Tibial nerve (tissue), 4 donors: Measurements from ENCODE around the gene TINAG. TPM values are rescaled to one million over a fixed set of nuclear protein-coding genes. Genes with fewer than 3 reads are reported as not detected.
A peak's percentile ranks its signal among the peaks of the same experiment; 100 is the strongest.

Source experiments
- DNase-seq, 2 donors: peaks; one replicate each; pipeline ENCODE4 v3.0.0-alpha.2; 2019; ENCODE audit warnings: low spot score in 2 of 2
- H3K27ac ChIP-seq, 4 donors: fragments of 200-600 bp; sonication (generic) in 3 of 4; one replicate each; pipeline ENCODE4 v1.5.1; 2017 to 2019; ENCODE audit warnings: mild to moderate bottlenecking in 1 of 4
- H3K27me3 ChIP-seq, 2 donors: fragments of 200-600 bp; sonication (generic) in 1 of 2; one replicate each; pipeline versions ENCODE4 v1.5.1 to v1.6.0; 2017 to 2019
- H3K36me3 ChIP-seq, 3 donors: fragments of 200-600 bp; sonication (generic); one replicate each; pipeline ENCODE4 v1.5.1; 2018 to 2019
- H3K4me1 ChIP-seq, 4 donors: fragments of 200-600 bp; sonication (generic) in 3 of 4; one replicate each; pipeline ENCODE4 v1.5.1; 2017 to 2019
- H3K4me3 ChIP-seq, 4 donors: fragments of 200-600 bp; sonication (generic) in 3 of 4; one replicate each; pipeline ENCODE4 v1.5.1; 2017 to 2019; ENCODE audit warnings: mild to moderate bottlenecking in 1 of 4, moderate library complexity in 1 of 4
- H3K9me3 ChIP-seq, 4 donors: fragments of 200-600 bp; sonication (generic) in 3 of 4; one replicate each; pipeline ENCODE4 v1.5.1; 2017 to 2019
- CTCF ChIP-seq, 5 experiments: fragments of 200-600 bp in 3 of 5; fragments of 450-650 bp in 2 of 5; sonication (generic) in 3 of 5; IDR thresholded peaks; one replicate each; pipeline ENCODE4 v1.5.1; 2016 to 2019; ENCODE audit warnings: antibody characterized with exemption in 5 of 5, mild to moderate bottlenecking in 3 of 5, moderate library complexity in 2 of 5
- EP300 ChIP-seq, 2 donors: sonication (generic); formaldehyde crosslinking; IDR thresholded peaks; one replicate each; pipeline ENCODE4 v1.6.1; 2017; ENCODE audit warnings: antibody characterized with exemption in 2 of 2, mild to moderate bottlenecking in 1 of 2
- POLR2A ChIP-seq, 2 donors: fragments of 450-650 bp; IDR thresholded peaks; one replicate each; pipeline ENCODE4 v1.6.1; 2017; ENCODE audit warnings: antibody characterized with exemption in 2 of 2, mild to moderate bottlenecking in 2 of 2, moderate library complexity in 2 of 2
- WGBS, 2 donors: methylation state at CpG; one replicate each; pipeline ENCODE4 v1.1.5; 2018; 5-methylcytosine and 5-hydroxymethylcytosine counted together
- total RNA-seq, 4 donors: library from RNA; depleted of rRNA; stranded (reverse); fragments of >200 nt; gene quantifications; one replicate each; pipeline ENCODE4 v1.1.0, GENCODE V29; 2016

Gene TINAG
- total RNA-seq, 4 donors from 2014 or later: 0.22 TPM; not detected in 3

- WGBS, 2 donors: 51 to 54% methylated on average over 2 of the region's 2 CpGs
- Histone ChIP-seq H3K27me3 (no peaks in the 10 kb centered on the region), H3K36me3 (no peaks in the 10 kb centered on the region), H3K27ac (no peak overlapping the region), H3K4me3 (no peak overlapping the region), H3K9me3 (no peaks in the 10 kb centered on the region), H3K4me1 (no peaks in the 10 kb centered on the region)
- DNase-seq: no peak
- no peak for TF ChIP-seq CTCF (IDR thresholded peaks at IDR 0.05)
- no peak for TF ChIP-seq EP300 (IDR thresholded peaks at IDR 0.05)
- TF ChIP-seq POLR2A (IDR thresholded peaks at IDR 0.05): no peak
Measured at GRCh38 chr6:54307439-54307910, 766 bp upstream of the TINAG start.

GRCh38 chr6:54308986-54309315 lies 710 bp downstream of the TINAG start:
- H3K9me3 ChIP-seq: no peaks in the 10 kb centered on the region
- no peak overlapping the region for H3K4me3 ChIP-seq
- no peak for DNase-seq
- H3K36me3 ChIP-seq: no peaks in the 10 kb centered on the region
- peak overlapping the region in 1 of 4 donors; percentile 16 for H3K27ac ChIP-seq
- WGBS, 2 donors: 84% methylated on average over 4 of the region's 4 CpGs
- H3K4me1 ChIP-seq: no peaks in the 10 kb centered on the region
- H3K27me3 ChIP-seq: no peaks in the 10 kb centered on the region
- TF ChIP-seq CTCF (IDR thresholded peaks at IDR 0.05) (no peak), EP300 (IDR thresholded peaks at IDR 0.05) (no peak), POLR2A (IDR thresholded peaks at IDR 0.05) (no peak)

- H3K9me3 ChIP-seq: no peaks in the 10 kb centered on the region
- DNase-seq: no peak
Measured at GRCh38 chr6:54310377-54311152, 2.3 kb downstream of the TINAG start.

DNA sequence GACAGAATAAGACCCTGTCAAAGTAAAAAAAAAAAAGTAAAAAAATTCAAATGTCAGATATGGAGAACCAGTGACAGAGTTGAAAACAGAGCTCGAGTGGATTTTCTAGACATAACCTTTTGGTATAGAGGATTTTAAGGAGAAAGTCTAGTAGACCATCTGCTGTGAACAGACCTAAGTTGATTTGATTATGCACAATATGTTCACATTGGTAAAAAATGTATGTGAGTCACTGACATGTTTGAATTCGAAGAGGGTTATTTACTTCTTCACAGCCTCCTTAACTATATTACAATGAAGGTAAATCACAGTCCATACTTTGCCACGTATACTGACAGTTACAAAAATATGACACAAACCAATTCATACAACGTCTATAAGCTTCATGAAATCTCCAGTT lies 7.4 kb downstream of the TINAG start:
- Histone ChIP-seq H3K27me3 (no peaks in the 10 kb centered on the region), H3K36me3 (no peaks in the 10 kb centered on the region), H3K9me3 (no peaks in the 10 kb centered on the region), H3K4me3 (no peak overlapping the region), H3K4me1 (no peaks in the 10 kb centered on the region), H3K27ac (no peak overlapping the region)
- TF ChIP-seq EP300 (IDR thresholded peaks at IDR 0.05) (no peak), CTCF (IDR thresholded peaks at IDR 0.05) (no peak), POLR2A (IDR thresholded peaks at IDR 0.05) (no peak)
- 87 to 92% methylated on average over 4 of the region's 4 CpGs for WGBS, 2 donors
- DNase-seq: no peak

More at GRCh38 chr6:54310377-54311152, 2.3 kb downstream of the TINAG start:
- TF ChIP-seq EP300 (IDR thresholded peaks at IDR 0.05): no peak
- TF ChIP-seq CTCF (IDR thresholded peaks at IDR 0.05): no peak
- no peak for TF ChIP-seq POLR2A (IDR thresholded peaks at IDR 0.05)
- no peaks in the 10 kb centered on the region for H3K27me3 ChIP-seq
- 95 to 96% methylated on average over 1 of the region's 1 CpG for WGBS, 2 donors
- H3K4me3 ChIP-seq: no peak overlapping the region
- H3K4me1 ChIP-seq: no peaks in the 10 kb centered on the region
- no peaks in the 10 kb centered on the region for H3K36me3 ChIP-seq
- H3K27ac ChIP-seq: no peak overlapping the region

- no peak for TF ChIP-seq CTCF (IDR thresholded peaks at IDR 0.05)
- no peak for TF ChIP-seq EP300 (IDR thresholded peaks at IDR 0.05)
- no peak for TF ChIP-seq POLR2A (IDR thresholded peaks at IDR 0.05)
- 68 to 74% methylated on average over 1 of the region's 1 CpG for WGBS, 2 donors
- no peaks in the 10 kb centered on the region for H3K4me1 ChIP-seq
- H3K4me3 ChIP-seq: no peak overlapping the region
- H3K27ac ChIP-seq: no peak overlapping the region
- no peaks in the 10 kb centered on the region for H3K36me3 ChIP-seq
- DNase-seq: no peak
- no peaks in the 10 kb centered on the region for H3K27me3 ChIP-seq
- H3K9me3 ChIP-seq: no peaks in the 10 kb centered on the region
Measured at GRCh38 chr6:54320871-54321270, 12.6 kb downstream of the TINAG start.
